IMR-90 (cell line): ENCODE measurements around the gene DYSF. TPM values are rescaled to one million over a fixed set of nuclear protein-coding genes. Genes with fewer than 3 reads are reported as not detected.

ENCODE experiments used
- ATAC-seq: fragments of 200-7000 bp; cut with Tn5 transposase; 2 replicates; pipeline ENCODE4 v1.9.1; 2020; ENCODE audit warnings: low read depth, mild to moderate bottlenecking, moderate library complexity
- BruUV-seq: library from RNA; stranded (reverse); fragments of 400-500 nt; replicated peaks from 2 replicates; lab custom pipeline; 2021; lab: Mats Ljungman, UMichigan
- CTCF ChIA-PET: fragments of 300-600 bp; formaldehyde crosslinking; extraction: SDS; loops from one replicate; lab custom pipeline; 2021; ENCODE audit warnings: antibody characterized with exemption; lab: Yijun Ruan, JAX
- POLR2A ChIA-PET: fragments of 300-600 bp; sonication (Branson Sonifier 250); formaldehyde crosslinking; loops from one replicate; lab custom pipeline; 2022; ENCODE audit warnings: antibody characterized with exemption; ENCODE audit not compliant: unreplicated experiment; lab: Charles Lee
- DNase-seq: peaks from one replicate; pipeline ENCODE4 v3.0.0; 2013
- H2AFZ ChIP-seq: replicated peaks from 2 replicates; pipeline ENCODE3; 2013; ENCODE audit warnings: low read length, mild to moderate bottlenecking; ENCODE audit not compliant: poor library complexity
- H2AK5ac ChIP-seq: 2 replicates; pipeline ENCODE4 v1.6.1; 2013; ENCODE audit warnings: low read depth, low read length, inconsistent platforms
- H2AK9ac ChIP-seq: replicated peaks from 2 replicates; pipeline ENCODE3; 2013; ENCODE audit warnings: mild to moderate bottlenecking, low read depth, low read length, moderate library complexity; ENCODE audit not compliant: poor library complexity
- H2BK120ac ChIP-seq: 2 replicates; pipeline ENCODE4 v1.6.1; 2013; ENCODE audit warnings: low read depth, low read length, inconsistent platforms
- H2BK15ac ChIP-seq: 3 replicates; pipeline ENCODE4 v1.6.1; 2013; ENCODE audit warnings: low read depth, low read length, inconsistent platforms
- H2BK20ac ChIP-seq: 2 replicates; pipeline ENCODE4 v1.6.1; 2013; ENCODE audit warnings: low read depth, mild to moderate bottlenecking, inconsistent platforms, low read length, moderate library complexity
- H2BK5ac ChIP-seq: 2 replicates; pipeline ENCODE4 v1.6.1; 2013; ENCODE audit warnings: mild to moderate bottlenecking, low read depth, low read length, inconsistent platforms; ENCODE audit not compliant: poor library complexity, severe bottlenecking
- H3K14ac ChIP-seq: replicated peaks from 2 replicates; pipeline ENCODE4 v1.6.1; 2013; ENCODE audit warnings: low read depth, low read length, inconsistent platforms
- H3K18ac ChIP-seq: 2 replicates; pipeline ENCODE4 v1.6.1; 2013; ENCODE audit warnings: low read depth, low read length, control low read depth
- H3K23ac ChIP-seq: 2 replicates; pipeline ENCODE4 v1.6.1; 2013; ENCODE audit warnings: low read depth, low read length, inconsistent platforms
- H3K27ac ChIP-seq: 2 replicates; pipeline ENCODE4 v1.5.1; 2013; ENCODE audit warnings: mild to moderate bottlenecking, control low read depth, low read length; ENCODE audit not compliant: insufficient read depth
- H3K27me3 ChIP-seq: 2 replicates; pipeline ENCODE4 v1.6.1; 2013; ENCODE audit warnings: low read length; ENCODE audit not compliant: control insufficient read depth, insufficient read depth
- H3K36me3 ChIP-seq: 2 replicates; pipeline ENCODE4 v1.6.1; 2013; ENCODE audit warnings: low read length, mixed read lengths; ENCODE audit not compliant: control insufficient read depth, insufficient read depth
- H3K4ac ChIP-seq: 2 replicates; pipeline ENCODE4 v1.6.1; 2013; ENCODE audit warnings: low read depth, low read length, inconsistent platforms
- H3K4me1 ChIP-seq: 2 replicates; pipeline ENCODE4 v1.6.1; 2013; ENCODE audit warnings: low read length, mixed read lengths; ENCODE audit not compliant: control insufficient read depth, insufficient read depth
- H3K4me2 ChIP-seq: 2 replicates; pipeline ENCODE4 v1.6.1; 2013; ENCODE audit warnings: low read depth, mild to moderate bottlenecking, control low read depth, low read length, moderate library complexity
- H3K4me3 ChIP-seq: 2 replicates; pipeline ENCODE4 v1.5.1; 2013; ENCODE audit warnings: low read depth, mild to moderate bottlenecking, control low read depth, low read length, moderate library complexity; ENCODE audit not compliant: insufficient read depth
- H3K56ac ChIP-seq: 2 replicates; pipeline ENCODE4 v1.6.1; 2013; ENCODE audit warnings: low read length, inconsistent platforms; ENCODE audit not compliant: insufficient read depth; ENCODE audit errors: extremely low read depth
- H3K79me1 ChIP-seq, 2 experiments: 2 replicates each; pipeline ENCODE4 v1.6.1; 2013; ENCODE audit warnings: low read length in 2 of 2, inconsistent platforms in 1 of 2, low read depth in 1 of 2
- H3K9ac ChIP-seq: 2 replicates; pipeline ENCODE4 v1.6.1; 2013; ENCODE audit warnings: low read depth, low read length, control low read depth
- H3K9me1 ChIP-seq: 2 replicates; pipeline ENCODE4 v1.6.1; 2013; ENCODE audit warnings: low read length, inconsistent platforms; ENCODE audit not compliant: insufficient read depth
- H3K9me3 ChIP-seq: 2 replicates; pipeline ENCODE4 v1.6.1; 2013; ENCODE audit warnings: low read length; ENCODE audit not compliant: control insufficient read depth, insufficient read depth
- H4K20me1 ChIP-seq: 2 replicates; pipeline ENCODE4 v1.6.1; 2013; ENCODE audit warnings: low read length, inconsistent platforms; ENCODE audit not compliant: insufficient read depth
- H4K5ac ChIP-seq: 2 replicates; pipeline ENCODE4 v1.6.1; 2013; ENCODE audit warnings: mild to moderate bottlenecking, low read depth, low read length, control low read depth
- H4K8ac ChIP-seq, 2 experiments: 2 replicates each; pipeline ENCODE4 v1.6.1; 2013; ENCODE audit warnings: low read depth in 2 of 2, low read length in 2 of 2, control low read depth in 1 of 2, inconsistent platforms in 1 of 2
- H4K91ac ChIP-seq: 2 replicates; pipeline ENCODE4 v1.6.1; 2013; ENCODE audit warnings: low read depth, low read length, inconsistent platforms; ENCODE audit not compliant: insufficient read depth
- CEBPB ChIP-seq: IDR thresholded peaks from 2 replicates; pipeline ENCODE4 v1.6.1; 2012; ENCODE audit warnings: low read depth, low read length, improper control_type of control experiment
- CTCF ChIP-seq: conservative IDR thresholded peaks from 2 replicates; pipeline ENCODE4 v1.5.1; 2012; ENCODE audit warnings: mild to moderate bottlenecking, low read depth, low read length, improper control_type of control experiment
- ELK1 ChIP-seq: fragments of 150-350 bp; IDR thresholded peaks from 2 replicates; pipeline ENCODE4 v1.6.1; 2016; ENCODE audit warnings: low read depth, mild to moderate bottlenecking, low read length, moderate library complexity, borderline replicate concordance
- FOS ChIP-seq: fragments of 150-350 bp; IDR thresholded peaks from 2 replicates; pipeline ENCODE4 v1.6.1; 2016; ENCODE audit warnings: low read depth, low read length
- MAZ ChIP-seq: IDR thresholded peaks from 2 replicates; pipeline ENCODE4 v1.6.1; 2012; ENCODE audit warnings: low read depth, mild to moderate bottlenecking, low read length, improper control_type of control experiment, moderate library complexity, borderline replicate concordance
- POLR2A ChIP-seq: IDR thresholded peaks from 2 replicates; pipeline ENCODE4 v1.6.1; 2012; ENCODE audit warnings: mild to moderate bottlenecking, low read depth, low read length
- RAD21 ChIP-seq: IDR thresholded peaks from 2 replicates; pipeline ENCODE4 v1.6.1; 2012; ENCODE audit warnings: low read length, improper control_type of control experiment
- SMC3 ChIP-seq: fragments of 150-350 bp; IDR thresholded peaks from 2 replicates; pipeline ENCODE4 v1.6.1; 2016; ENCODE audit warnings: low read depth, mild to moderate bottlenecking, antibody characterized with exemption, low read length, moderate library complexity
- WGBS, 2 experiments: methylation state at CpG; one replicate each; pipeline versions ENCODE4 v1.1.5 to v1.1.7; 2013; ENCODE audit warnings: missing lambda C conversion rate in 2 of 2; ENCODE audit not compliant: insufficient read length in 1 of 2; ENCODE audit errors: extremely low coverage in 2 of 2; 5-methylcytosine and 5-hydroxymethylcytosine counted together
- dilution Hi-C: fragments of 300-500 bp; cut with HindIII; formaldehyde crosslinking; loops from one replicate; pipeline ENCODE4 v1.14.3; 2018; ENCODE audit warnings: low sequenced_read_pairs; ENCODE audit not compliant: unreplicated experiment
- in situ Hi-C: fragments of 300-500 bp; cut with MboI; formaldehyde crosslinking; loops from 3 replicates; pipeline ENCODE4 v1.14.3; 2019; ENCODE audit warnings: low sequenced_read_pairs, inconsistent platforms, mixed read lengths
- intact Hi-C: fragments of 100-400 bp; cut with micrococcal nuclease; formaldehyde crosslinking; loops from 2 replicates; pipeline ENCODE4 v1.10.0; 2022
- polyA plus RNA-seq, 3 experiments: library from polyadenylated mRNA; depleted of rRNA; stranded (reverse); fragments of >200 nt; gene quantifications; 2 replicates each; pipeline ENCODE4 v1.2.3, GENCODE V29; 2012; ENCODE audit warnings: low replicate concordance in 1 of 3
- total RNA-seq: library from RNA; depleted of rRNA; stranded (reverse); fragments of >200 nt; gene quantifications from 2 replicates; pipeline ENCODE4 v1.2.3, GENCODE V29; 2012

Gene DYSF
- total and polyA plus RNA-seq, 2 of the 4 experiments (the other 2 are of a cell fraction): 0.09 to 0.18 TPM

- no peak overlapping the region for H4K5ac ChIP-seq
- H2AK9ac ChIP-seq: no peak overlapping the region
- POLR2A ChIA-PET: no interaction called here
- no peak overlapping the region for H3K27ac ChIP-seq
- dilution Hi-C loops: no loop called here
- H3K9ac ChIP-seq: no peak overlapping the region
- no peak overlapping the region for H2AFZ ChIP-seq
- H4K20me1 ChIP-seq: no peaks in the 10 kb centered on the region; the same call in 1 of the 2 replicates
- no TSS peak for BruUV-seq
- no peak overlapping the region for H2AK5ac ChIP-seq
- in situ Hi-C loops: no loop called here
- intact Hi-C loops: no loop called here
- no peak overlapping the region for H4K8ac ChIP-seq
- H3K18ac ChIP-seq: no peak overlapping the region
- H3K14ac ChIP-seq: no peak overlapping the region
- no peak overlapping the region for H2BK15ac ChIP-seq
- H3K23ac ChIP-seq: no peak overlapping the region
- no peaks in the 10 kb centered on the region for H3K9me1 ChIP-seq
- TF ChIP-seq CEBPB (no peak), POLR2A (no peak), RAD21 (no peak), FOS (no peak), ELK1 (no peak), SMC3 (no peak), CTCF (no peak), MAZ (no peak)
- no CpG with 5 or more reads among the region's 10 CpGs for WGBS, 2 experiments
- H3K4ac ChIP-seq: no peak overlapping the region
- H3K27me3 ChIP-seq: peaks cover 2% of the 10 kb centered on the region; the same call in 1 of the 2 replicates
- CTCF ChIA-PET: no interaction called here
- no peak overlapping the region for H4K91ac ChIP-seq
- H3K4me2 ChIP-seq: no peak overlapping the region
- no peak for ATAC-seq
- no peak overlapping the region for H2BK20ac ChIP-seq
- no peaks in the 10 kb centered on the region for H3K79me1 ChIP-seq
- DNase-seq: no peak
- H2BK120ac ChIP-seq: no peak overlapping the region
- H3K4me3 ChIP-seq: no peak overlapping the region
- no peak overlapping the region for H2BK5ac ChIP-seq
- H3K56ac ChIP-seq: no peak overlapping the region
- no peaks in the 10 kb centered on the region for H3K36me3 ChIP-seq
- H3K4me1 ChIP-seq: no peaks in the 10 kb centered on the region
- H3K9me3 ChIP-seq: no peaks in the 10 kb centered on the region
These were observed 117.2 kb downstream of the DYSF start for GRCh38 chr2:71570511-71570910.
